Activated B cell treated with CpG ODN at 0.5 μM for 24 hours (primary cell): ENCODE data around the gene OPRM1. TPM values are rescaled to one million over a fixed set of nuclear protein-coding genes. Genes with fewer than 3 reads are reported as not detected.

Experiments used
- ATAC-seq: fragments of 200-7000 bp; cut with Tn5 transposase; one replicate; pipeline ENCODE4 v1.10.0; 2021; ENCODE audit warnings: low read depth, mild to moderate bottlenecking, moderate library complexity
- CTCF ChIA-PET: fragments of 350-600 bp; sonication (Branson Sonifier 250); formaldehyde crosslinking; loops from one replicate; lab custom pipeline; 2021; ENCODE audit warnings: antibody characterized with exemption; lab: Charles Lee
- POLR2A ChIA-PET: fragments of 350-600 bp; sonication (Branson Sonifier 250); formaldehyde crosslinking; loops from one replicate; lab custom pipeline; 2021; ENCODE audit warnings: antibody characterized with exemption; lab: Charles Lee
- DNase-seq: peaks from one replicate; pipeline ENCODE4 v3.0.0; 2022
- H3K27ac Mint-ChIP-seq: one replicate; pipeline ENCODE4 v1.8.0; 2020; ENCODE audit warnings: mixed read lengths
- H3K27me3 Mint-ChIP-seq: one replicate; pipeline ENCODE4 v1.8.0; 2021; ENCODE audit warnings: mixed read lengths
- H3K36me3 Mint-ChIP-seq: one replicate; pipeline ENCODE4 v1.8.0; 2021; ENCODE audit warnings: low read depth, mixed read lengths
- H3K4me1 Mint-ChIP-seq: one replicate; pipeline ENCODE4 v1.8.0; 2021; ENCODE audit warnings: mixed read lengths
- H3K4me3 Mint-ChIP-seq: one replicate; pipeline ENCODE4 v1.8.0; 2020; ENCODE audit warnings: mild to moderate bottlenecking, mixed read lengths
- H3K9me3 Mint-ChIP-seq: one replicate; pipeline ENCODE4 v1.8.0; 2020; ENCODE audit warnings: mixed read lengths
- intact Hi-C: fragments of 100-400 bp; cut with micrococcal nuclease; formaldehyde crosslinking; loops from one replicate; pipeline ENCODE4 v1.15.1; 2024
- total RNA-seq: library from RNA; stranded (reverse); gene quantifications from 2 replicates; pipeline ENCODE4 v1.2.3, GENCODE V29; 2022
- TF ChIP-seq, protein P1 (sequence below): fragments of 200-600 bp; IDR thresholded peaks from one replicate; pipeline ENCODE4 v1.8.0; 2022; ENCODE audit warnings: antibody characterized with exemption, mild to moderate bottlenecking

Gene OPRM1
- total RNA-seq, 1 donor from 2014 or later, result not detected

GRCh38 chr6:154228521-154228905 is 189.5 kb downstream of the OPRM1 start:
- intact Hi-C loops, result no loop called here
- H3K27ac Mint-ChIP-seq, result no peak overlapping the region
- peaks cover 9% of the 10 kb centered on the region for H3K4me1 Mint-ChIP-seq
- POLR2A ChIA-PET, result no interaction called here
- H3K9me3 Mint-ChIP-seq, result no peaks in the 10 kb centered on the region
- no peak overlapping the region for H3K4me3 Mint-ChIP-seq
- H3K27me3 Mint-ChIP-seq, result no peaks in the 10 kb centered on the region
- DNase-seq, result no peak
- H3K36me3 Mint-ChIP-seq, result no peaks in the 10 kb centered on the region
- TF ChIP-seq, protein P1, sequence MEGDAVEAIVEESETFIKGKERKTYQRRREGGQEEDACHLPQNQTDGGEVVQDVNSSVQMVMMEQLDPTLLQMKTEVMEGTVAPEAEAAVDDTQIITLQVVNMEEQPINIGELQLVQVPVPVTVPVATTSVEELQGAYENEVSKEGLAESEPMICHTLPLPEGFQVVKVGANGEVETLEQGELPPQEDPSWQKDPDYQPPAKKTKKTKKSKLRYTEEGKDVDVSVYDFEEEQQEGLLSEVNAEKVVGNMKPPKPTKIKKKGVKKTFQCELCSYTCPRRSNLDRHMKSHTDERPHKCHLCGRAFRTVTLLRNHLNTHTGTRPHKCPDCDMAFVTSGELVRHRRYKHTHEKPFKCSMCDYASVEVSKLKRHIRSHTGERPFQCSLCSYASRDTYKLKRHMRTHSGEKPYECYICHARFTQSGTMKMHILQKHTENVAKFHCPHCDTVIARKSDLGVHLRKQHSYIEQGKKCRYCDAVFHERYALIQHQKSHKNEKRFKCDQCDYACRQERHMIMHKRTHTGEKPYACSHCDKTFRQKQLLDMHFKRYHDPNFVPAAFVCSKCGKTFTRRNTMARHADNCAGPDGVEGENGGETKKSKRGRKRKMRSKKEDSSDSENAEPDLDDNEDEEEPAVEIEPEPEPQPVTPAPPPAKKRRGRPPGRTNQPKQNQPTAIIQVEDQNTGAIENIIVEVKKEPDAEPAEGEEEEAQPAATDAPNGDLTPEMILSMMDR, result no peak
- no peak for ATAC-seq
- CTCF ChIA-PET, result no interaction called here

DNA sequence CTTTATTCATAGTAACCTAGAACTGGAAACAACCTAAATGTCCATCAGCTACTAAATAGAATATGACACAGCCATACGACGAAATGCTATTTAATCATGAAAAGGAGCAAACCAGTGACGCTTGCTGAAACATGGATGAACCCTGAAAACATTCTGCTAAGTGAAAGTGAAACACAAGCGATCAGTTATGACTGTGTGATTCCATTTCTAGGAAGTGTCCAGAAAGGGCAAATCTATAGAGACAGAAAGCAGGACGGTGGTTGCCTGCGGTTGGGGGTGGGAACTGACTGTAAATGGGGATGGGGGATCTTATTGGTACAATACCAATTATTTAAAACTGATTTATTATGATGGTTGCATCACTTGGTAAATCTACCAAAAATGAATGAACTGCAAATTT is 190.7 kb downstream of the OPRM1 start:
- ATAC-seq, result no peak

DNA sequence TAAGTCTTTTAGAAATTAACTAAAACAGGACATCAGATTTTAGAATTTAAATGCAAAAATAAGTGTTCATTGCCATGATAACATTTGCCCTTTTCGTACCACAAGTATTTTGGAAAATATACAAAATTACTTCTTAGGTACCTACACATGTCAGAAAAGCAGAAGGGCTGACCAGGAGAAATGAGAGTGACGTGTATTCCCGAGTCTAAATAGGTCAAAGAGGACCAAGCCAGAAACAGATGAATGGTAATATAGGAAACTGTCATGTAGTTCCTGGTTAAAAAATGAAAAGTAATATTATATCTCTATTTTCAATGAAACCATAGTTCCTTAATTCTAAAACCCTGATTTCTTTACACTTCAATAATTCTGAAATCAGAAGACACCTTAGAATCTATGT is 191.4 kb downstream of the OPRM1 start:
- ChIA-PET POLR2A (no interaction called here), CTCF (no interaction called here)
- Mint-ChIP-seq H3K27me3 (no peaks in the 10 kb centered on the region), H3K4me3 (no peak overlapping the region), H3K9me3 (no peaks in the 10 kb centered on the region), H3K36me3 (no peaks in the 10 kb centered on the region), H3K4me1 (peaks cover 15% of the 10 kb centered on the region), H3K27ac (no peak overlapping the region)
- TF ChIP-seq, protein P1, result no peak
- ATAC-seq (no peak), DNase-seq (no peak)
- intact Hi-C loops, result no loop called here

More for the DNA sequence above, 190.7 kb downstream of the OPRM1 start:
- Mint-ChIP-seq H3K27ac (no peak overlapping the region), H3K4me3 (peak overlapping the region; percentile 33), H3K9me3 (no peaks in the 10 kb centered on the region), H3K4me1 (peaks cover 15% of the 10 kb centered on the region), H3K36me3 (no peaks in the 10 kb centered on the region), H3K27me3 (no peaks in the 10 kb centered on the region)
- no peak for DNase-seq
- POLR2A ChIA-PET, result no interaction called here
- TF ChIP-seq, protein P1, result no peak
- intact Hi-C loops, result no loop called here
- CTCF ChIA-PET, result no interaction called here

- no peak for DNase-seq
- Mint-ChIP-seq H3K9me3 (no peaks in the 10 kb centered on the region), H3K4me3 (no peak overlapping the region), H3K4me1 (peaks cover 15% of the 10 kb centered on the region), H3K27ac (no peak overlapping the region), H3K27me3 (no peaks in the 10 kb centered on the region), H3K36me3 (no peaks in the 10 kb centered on the region)
- POLR2A ChIA-PET, result no interaction called here
- TF ChIP-seq, protein P1, result no peak
- no peak for ATAC-seq
- CTCF ChIA-PET, result no interaction called here
- intact Hi-C loops, result no loop called here
Observed at GRCh38 chr6:154230910-154231595, 192.0 kb downstream of the OPRM1 start.

DNA sequence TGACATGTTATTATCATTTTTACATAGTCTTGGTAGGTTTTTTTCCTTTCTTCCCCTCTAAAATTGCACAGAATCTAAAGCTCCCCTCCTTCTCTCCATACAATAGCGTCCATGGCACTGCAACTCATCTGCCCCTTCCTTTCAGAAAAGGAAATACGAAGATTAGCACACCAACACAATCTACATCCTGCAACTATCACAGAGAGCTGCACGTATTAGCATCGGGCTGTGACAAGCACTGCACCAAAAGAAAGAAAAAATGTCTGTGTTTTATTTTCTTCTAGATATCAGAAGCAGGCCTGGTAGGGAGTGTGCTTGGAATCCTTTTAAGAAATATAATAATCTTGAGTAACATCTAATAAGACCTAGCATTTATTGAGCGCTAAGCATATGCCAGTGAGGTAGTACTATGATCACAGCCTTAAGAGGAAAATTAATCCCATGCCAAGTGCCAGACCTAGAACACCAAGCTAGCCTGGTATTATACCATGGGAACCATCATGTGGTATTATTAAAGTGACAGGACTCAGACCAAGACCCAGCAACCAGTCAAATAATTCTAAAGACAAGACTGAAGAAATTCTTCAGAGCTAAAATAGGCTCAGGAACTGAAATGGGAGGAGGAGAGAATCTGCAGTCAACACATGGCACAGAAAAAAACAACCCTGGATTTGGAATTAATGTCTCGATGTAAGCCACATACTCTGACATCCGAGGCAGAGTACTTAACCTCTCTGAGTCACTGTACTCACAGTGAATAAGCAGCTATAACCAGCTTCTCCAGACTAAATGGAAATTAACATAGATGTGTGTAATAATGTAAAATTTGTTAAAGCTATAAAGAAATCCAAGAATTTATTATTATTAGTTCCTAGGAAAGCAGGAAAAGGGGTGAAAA is 193.2 kb downstream of the OPRM1 start:
- TF ChIP-seq, protein P1, result no peak
- peaks cover 15% of the 10 kb centered on the region for H3K4me1 Mint-ChIP-seq
- no peak overlapping the region for H3K4me3 Mint-ChIP-seq
- intact Hi-C loops, result no loop called here
- no peaks in the 10 kb centered on the region for H3K9me3 Mint-ChIP-seq
- CTCF ChIA-PET, result no interaction called here
- H3K36me3 Mint-ChIP-seq, result no peaks in the 10 kb centered on the region
- ATAC-seq (no peak), DNase-seq (no peak)
- POLR2A ChIA-PET, result interaction anchor here (0.6 kb wide), 1 partner anchor 21 kb away, joined by 3 read pairs; no protein-coding TSS in a partner anchor
- no peaks in the 10 kb centered on the region for H3K27me3 Mint-ChIP-seq
- H3K27ac Mint-ChIP-seq, result no peak overlapping the region
